DOHH2 (cell line): ENCODE data around the gene SORT1.

Experiments used
- CTCF ChIP-seq: fragments of 200-600 bp; sonication (generic); IDR thresholded peaks from one replicate; pipeline ENCODE4 v1.5.1; 2014; ENCODE audit warnings: antibody characterized with exemption, mild to moderate bottlenecking, low read depth, low read length; ENCODE audit not compliant: poor library complexity, severe bottlenecking
- EZH2phosphoT487 ChIP-seq: fragments of 200-600 bp; sonication (generic); IDR thresholded peaks from 2 replicates; pipeline ENCODE4 v1.6.1; 2017; ENCODE audit warnings: borderline replicate concordance, mild to moderate bottlenecking, antibody characterized with exemption, low read length, moderate library complexity, mixed read lengths

- TF ChIP-seq CTCF, result no peak
- no peak for TF ChIP-seq EZH2phosphoT487
Observed at GRCh38 chr1:109298666-109299557, 98.8 kb downstream of the SORT1 start.
